GM12873 (cell line): ENCODE measurements around the gene TP63.

Experiments
- TF ChIP-seq, protein P1 (sequence below): IDR thresholded peaks from 2 replicates; pipeline ENCODE4 v1.5.1; 2012; ENCODE audit warnings: low read depth, mild to moderate bottlenecking, moderate library complexity, low read length, control low read depth; ENCODE audit not compliant: insufficient read depth; ENCODE audit errors: missing control alignments

TP63 gene

DNA sequence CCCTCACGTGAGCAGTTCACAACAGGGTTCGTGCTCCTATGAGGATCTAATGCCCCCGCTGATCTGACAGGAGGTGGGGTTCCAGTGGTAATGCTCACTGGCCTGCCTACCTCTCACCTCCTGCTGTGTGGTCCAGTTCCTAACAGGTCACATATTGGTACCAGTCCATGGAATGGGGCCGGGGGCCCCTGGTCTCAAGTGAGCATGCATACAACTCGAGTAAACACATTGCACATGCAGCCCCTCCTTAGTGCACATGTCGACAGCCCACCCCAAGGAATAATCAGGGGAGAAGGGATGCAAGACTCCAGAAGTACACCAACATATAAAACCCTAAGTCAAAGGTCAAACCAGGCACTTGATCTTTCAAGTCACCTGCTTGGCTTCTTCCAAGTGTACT lies 127.0 kb downstream of the TP63 start:
- TF ChIP-seq, protein P1, sequence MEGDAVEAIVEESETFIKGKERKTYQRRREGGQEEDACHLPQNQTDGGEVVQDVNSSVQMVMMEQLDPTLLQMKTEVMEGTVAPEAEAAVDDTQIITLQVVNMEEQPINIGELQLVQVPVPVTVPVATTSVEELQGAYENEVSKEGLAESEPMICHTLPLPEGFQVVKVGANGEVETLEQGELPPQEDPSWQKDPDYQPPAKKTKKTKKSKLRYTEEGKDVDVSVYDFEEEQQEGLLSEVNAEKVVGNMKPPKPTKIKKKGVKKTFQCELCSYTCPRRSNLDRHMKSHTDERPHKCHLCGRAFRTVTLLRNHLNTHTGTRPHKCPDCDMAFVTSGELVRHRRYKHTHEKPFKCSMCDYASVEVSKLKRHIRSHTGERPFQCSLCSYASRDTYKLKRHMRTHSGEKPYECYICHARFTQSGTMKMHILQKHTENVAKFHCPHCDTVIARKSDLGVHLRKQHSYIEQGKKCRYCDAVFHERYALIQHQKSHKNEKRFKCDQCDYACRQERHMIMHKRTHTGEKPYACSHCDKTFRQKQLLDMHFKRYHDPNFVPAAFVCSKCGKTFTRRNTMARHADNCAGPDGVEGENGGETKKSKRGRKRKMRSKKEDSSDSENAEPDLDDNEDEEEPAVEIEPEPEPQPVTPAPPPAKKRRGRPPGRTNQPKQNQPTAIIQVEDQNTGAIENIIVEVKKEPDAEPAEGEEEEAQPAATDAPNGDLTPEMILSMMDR, result no peak

DNA sequence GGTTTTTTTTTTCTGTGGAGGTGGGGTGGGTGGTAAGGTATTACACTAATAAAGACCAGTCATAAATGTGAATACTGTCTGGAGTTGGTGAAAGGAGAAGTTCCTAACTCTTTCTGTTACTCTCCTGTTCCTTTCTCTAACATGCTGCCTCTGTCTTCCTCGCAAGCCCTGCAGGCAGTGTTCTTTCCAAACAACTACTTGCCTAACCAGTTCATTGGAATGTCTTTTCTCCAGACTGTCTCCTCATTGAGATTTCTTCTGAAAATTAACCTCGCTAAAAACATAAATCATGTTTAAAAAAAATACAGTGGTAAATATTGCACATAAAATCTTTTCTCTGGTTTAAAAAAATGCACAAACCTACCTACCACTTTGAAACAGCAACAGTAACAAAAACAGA lies 135.2 kb downstream of the TP63 start:
- TF ChIP-seq, protein P1, result no peak

DNA sequence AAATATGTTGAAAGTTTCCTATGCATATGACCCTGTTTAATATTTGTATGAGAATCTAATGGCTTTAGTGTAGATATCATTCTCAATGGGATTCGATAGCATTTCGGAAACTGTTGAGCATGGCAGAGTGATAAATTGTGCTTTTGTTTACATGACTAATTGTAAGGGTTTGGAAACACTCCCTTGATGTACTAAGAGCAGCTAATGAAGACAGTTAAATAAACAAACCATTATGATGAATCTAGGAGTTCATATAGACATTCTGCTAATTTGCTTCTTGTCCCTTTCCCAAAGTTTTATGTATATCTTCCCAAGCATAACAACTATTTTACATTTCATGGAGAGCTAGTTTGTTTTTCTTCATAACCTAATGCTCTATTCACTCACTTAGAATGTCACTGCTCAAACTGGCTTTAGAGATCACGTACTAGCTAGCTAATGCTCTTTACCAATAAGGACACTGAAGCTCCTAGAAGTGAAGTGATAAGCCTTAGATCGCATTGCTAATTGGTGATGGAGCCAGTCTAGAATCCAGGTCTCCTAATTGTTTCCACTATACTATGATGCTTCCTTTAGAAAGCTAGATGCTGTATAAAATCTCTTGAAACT lies 140.8 kb downstream of the TP63 start:
- TF ChIP-seq, protein P1, result no peak

DNA sequence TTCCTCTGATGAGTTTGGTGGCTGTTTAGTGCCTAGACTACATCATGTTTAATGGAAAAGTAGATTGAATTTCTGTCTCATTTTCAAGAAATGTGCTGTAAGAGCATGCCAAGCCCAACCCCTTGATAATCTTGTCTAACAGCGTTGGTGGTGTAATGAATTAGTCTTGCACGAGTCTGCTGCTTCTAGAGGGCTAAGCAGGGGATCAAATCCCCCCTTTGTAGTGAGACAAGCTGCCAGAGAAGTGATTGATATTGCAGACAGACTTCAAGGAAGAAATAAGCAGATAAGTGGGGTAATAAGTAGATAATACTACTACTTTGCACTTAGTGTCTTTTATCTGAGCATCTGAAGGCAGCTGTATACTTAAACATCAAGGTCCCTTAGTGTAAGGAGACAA lies 141.4 kb downstream of the TP63 start:
- TF ChIP-seq, protein P1, result no peak

DNA sequence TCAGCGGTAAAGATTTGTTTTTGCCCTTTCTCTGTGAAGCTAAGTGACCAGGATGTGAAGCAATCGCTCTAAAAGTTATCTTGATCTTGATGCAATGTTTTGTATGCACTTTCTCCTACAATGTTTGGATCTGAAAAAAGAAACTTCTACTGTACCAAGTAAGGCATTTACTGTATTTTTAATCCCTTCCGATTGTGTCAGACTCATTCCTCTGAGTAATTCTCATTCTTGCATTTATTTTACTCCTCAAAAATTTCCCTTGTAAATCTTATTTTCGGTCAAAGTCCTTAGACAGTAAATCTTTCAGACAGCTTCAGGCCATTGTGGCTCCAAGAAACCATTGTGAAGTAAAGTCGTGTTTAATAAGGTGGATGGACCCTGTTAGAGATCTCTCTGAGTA lies 141.9 kb downstream of the TP63 start:
- TF ChIP-seq, protein P1, result no peak

DNA sequence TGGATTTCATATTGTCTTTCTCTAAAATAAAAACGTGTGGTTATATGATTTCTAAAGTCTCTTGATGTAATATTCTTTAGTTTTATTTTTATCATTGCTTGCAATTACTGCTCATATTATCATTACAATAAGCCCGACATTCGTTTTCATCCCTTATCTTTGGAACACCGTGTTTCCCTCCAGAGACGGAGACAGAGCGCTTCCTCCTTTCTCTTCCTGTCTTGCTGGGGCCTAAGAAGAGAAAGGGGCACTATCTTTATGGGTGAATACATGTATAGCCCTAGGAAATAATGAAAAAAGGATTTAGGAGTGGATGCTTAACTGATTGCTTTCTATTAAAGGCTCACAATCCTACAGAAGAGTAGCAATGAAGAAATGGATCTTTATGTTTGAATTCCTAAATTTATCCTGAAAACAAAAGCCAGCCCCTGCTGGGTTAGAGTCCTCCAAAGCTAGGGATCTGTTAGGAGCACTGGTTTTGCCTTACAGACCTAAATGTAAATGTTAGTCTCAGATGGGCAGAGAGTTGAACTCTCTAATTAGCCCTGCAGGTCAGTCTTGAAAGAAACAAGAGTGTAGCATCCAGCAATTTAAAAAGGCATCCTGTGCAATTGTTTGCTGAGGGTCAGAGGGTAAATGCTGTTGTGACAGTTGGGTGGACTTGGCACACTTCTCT lies 145.1 kb downstream of the TP63 start:
- TF ChIP-seq, protein P1, result no peak

DNA sequence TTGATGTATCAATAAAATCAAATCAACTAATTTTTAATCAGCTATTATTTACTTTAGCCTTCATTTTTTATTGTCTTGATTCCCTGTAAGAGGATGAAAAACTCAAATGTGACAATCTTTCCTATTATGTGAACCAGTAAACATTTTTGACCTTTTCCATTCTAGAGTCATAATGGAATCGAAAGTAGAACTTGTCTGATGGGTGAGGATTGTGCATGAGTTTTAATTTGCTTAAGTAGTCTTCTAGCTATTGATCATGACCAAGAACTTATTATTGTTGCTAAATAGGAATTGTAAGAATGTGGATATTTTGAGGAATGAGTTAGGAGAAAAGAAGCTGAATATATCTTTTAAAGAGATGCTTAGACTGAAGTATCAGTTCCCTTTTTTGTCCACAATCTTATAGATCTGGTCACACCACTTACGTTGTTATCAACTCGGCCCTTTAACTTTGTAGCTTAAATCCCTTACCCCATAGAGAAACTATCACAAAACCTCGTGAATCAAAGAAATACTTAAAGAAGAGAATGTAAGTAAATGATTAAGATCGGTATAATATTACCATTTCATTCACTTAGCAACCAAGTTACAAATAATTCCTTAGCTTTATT lies 147.3 kb downstream of the TP63 start:
- TF ChIP-seq, protein P1, result no peak
